Fibroblast of lung (primary cell): ENCODE results near the gene NHSL2. TPM values are rescaled to one million over a fixed set of nuclear protein-coding genes. Genes with fewer than 3 reads are reported as not detected.
"Not testable (repeated sequence)": the region's sequence is repeated elsewhere in the genome, so short reads cannot be mapped to it uniquely, and the experiment has no call there.

Experiments
- DNase-seq, 2 donors: peaks; one replicate each; pipeline versions ENCODE4 v3.0.0 to v3.0.0-alpha.2; 2010; ENCODE audit warnings: low read depth in 2 of 2
- H2AFZ ChIP-seq: 2 replicates; pipeline ENCODE4 v1.5.1; 2012; ENCODE audit warnings: low read length, control low read depth, inconsistent platforms
- H3K27ac ChIP-seq: 2 replicates; pipeline ENCODE4 v1.5.1; 2011; ENCODE audit warnings: low read length, control low read depth; ENCODE audit not compliant: insufficient read depth
- H3K27me3 ChIP-seq: 2 replicates; pipeline ENCODE4 v1.5.1; 2011; ENCODE audit warnings: mild to moderate bottlenecking, low read length; ENCODE audit not compliant: control insufficient read depth, insufficient read depth
- H3K36me3 ChIP-seq: 2 replicates; pipeline ENCODE4 v1.5.1; 2011; ENCODE audit warnings: low read length; ENCODE audit not compliant: control insufficient read depth, insufficient read depth
- H3K4me1 ChIP-seq: 2 replicates; pipeline ENCODE4 v1.5.1; 2011; ENCODE audit warnings: low read length; ENCODE audit not compliant: control insufficient read depth, insufficient read depth; ENCODE audit errors: extremely low read depth
- H3K4me2 ChIP-seq: 2 replicates; pipeline ENCODE4 v1.5.1; 2011; ENCODE audit warnings: low read length, control low read depth; ENCODE audit not compliant: insufficient read depth; ENCODE audit errors: extremely low read depth
- H3K4me3 ChIP-seq, 4 experiments: fragments of 200-600 bp in 1 of 4; sonication (generic) in 1 of 4; replicated peaks in 1 of 4; 2 replicates each; pipeline ENCODE4 v1.5.1; 2011 to 2016; ENCODE audit warnings: low read length in 4 of 4, low read depth in 3 of 4, mild to moderate bottlenecking in 3 of 4, control low read depth in 2 of 4, inconsistent platforms in 1 of 4, mixed read lengths in 1 of 4; ENCODE audit not compliant: insufficient read depth in 1 of 4; ENCODE audit errors: control extremely low read depth in 1 of 4
- H3K79me2 ChIP-seq: 2 replicates; pipeline ENCODE4 v1.5.1; 2012; ENCODE audit warnings: mild to moderate bottlenecking, low read length, inconsistent platforms; ENCODE audit not compliant: control insufficient read depth, insufficient read depth
- H3K9ac ChIP-seq: 2 replicates; pipeline ENCODE4 v1.5.1; 2011; ENCODE audit warnings: mild to moderate bottlenecking, low read length, control low read depth; ENCODE audit not compliant: insufficient read depth
- H3K9me3 ChIP-seq: 2 replicates; pipeline ENCODE4 v1.5.1; 2012; ENCODE audit warnings: low read depth, low read length; ENCODE audit not compliant: control insufficient read depth, insufficient read depth
- H4K20me1 ChIP-seq: 2 replicates; pipeline ENCODE4 v1.5.1; 2011; ENCODE audit warnings: low read length; ENCODE audit not compliant: control insufficient read depth, insufficient read depth; ENCODE audit errors: extremely low read depth
- CTCF ChIP-seq, 2 donors: IDR thresholded peaks in 1 of 2; conservative IDR thresholded peaks in 1 of 2; 1 replicate in 1 of 2; 2 replicates in 1 of 2; pipeline ENCODE4 v1.5.1; 2011 to 2012; ENCODE audit warnings: low read length in 2 of 2, control low read depth in 1 of 2, inconsistent platforms in 1 of 2, low read depth in 1 of 2, mild to moderate bottlenecking in 1 of 2
- EZH2 ChIP-seq: IDR thresholded peaks from 2 replicates; pipeline ENCODE4 v1.5.1; 2012; ENCODE audit warnings: low read length, control low read depth, mild to moderate bottlenecking; ENCODE audit errors: missing control alignments
- polyA minus RNA-seq: library from RNA; depleted of rRNA, polyadenylated mRNA; stranded (reverse); fragments of >200 nt; gene quantifications from 2 replicates; pipeline ENCODE4 v1.2.3, GENCODE V29; 2011; ENCODE audit warnings: low replicate concordance
- polyA plus RNA-seq, 2 donors: library from polyadenylated mRNA; depleted of rRNA in 1 of 2; stranded (reverse) in 1 of 2; unstranded in 1 of 2; fragments of >200 nt; gene quantifications; 2 replicates each; pipeline ENCODE4 v1.2.1, GENCODE V29; 2011 to 2012; ENCODE audit warnings: missing spikeins in 1 of 2
- total RNA-seq: library from RNA; depleted of rRNA; stranded (reverse); fragments of >200 nt; gene quantifications from 2 replicates; pipeline ENCODE4 v1.2.1, GENCODE V29; 2014

NHSL2 gene
- total RNA-seq (4.1 and 9.7 TPM in 2 replicates), polyA plus RNA-seq (4.3 and 12.2 TPM in 2 replicates), polyA minus RNA-seq (24.9 and 79.5 TPM in 2 replicates)
- 4.1 and 5.3 TPM in 2 replicates for polyA plus RNA-seq (2012)

DNA sequence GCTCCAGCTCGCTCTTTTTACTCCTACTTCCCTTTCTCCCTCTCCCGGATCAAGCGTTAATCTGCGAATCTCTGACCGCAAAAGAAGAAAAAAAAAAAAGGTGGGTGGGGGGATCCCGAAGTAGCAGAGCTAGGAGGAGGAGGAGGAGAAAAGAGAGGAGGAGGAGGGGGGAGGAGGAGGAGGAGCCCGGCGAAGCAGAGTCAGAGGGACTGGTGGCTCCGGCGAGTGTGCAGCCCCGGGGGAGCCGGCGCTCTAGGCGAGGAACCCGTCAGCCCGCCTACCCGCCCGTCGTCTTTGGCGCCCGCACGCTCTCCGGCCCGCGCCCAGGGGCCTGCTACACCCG lies at the start of gene NHSL2:
NHSL2 (plus strand) TSS at position 203 of the 343 bp plus-strand sequence.
- Histone ChIP-seq H3K9ac (no peak within 1 kb of the TSS), H3K4me3 (peak within 1 kb of the TSS in 2 of 4 experiments; percentile 40 to 46), H3K79me2 (no peaks in the 10 kb centered on the region), H4K20me1 (no peaks in the 10 kb centered on the region), H3K27ac (no peak within 1 kb of the TSS), H2AFZ (no peak within 1 kb of the TSS), H3K9me3 (no peaks in the 10 kb centered on the region), H3K36me3 (no peaks in the 10 kb centered on the region), H3K27me3 (peaks cover 21% of the 10 kb centered on the region), H3K4me2 (peak within 1 kb of the TSS; percentile 51), H3K4me1 (no peaks in the 10 kb centered on the region)
- TF ChIP-seq CTCF (conservative IDR thresholded peaks at IDR 0.05 in 1 of 2, IDR thresholded peaks at IDR 0.05 in 1 of 2; ENCODE audit: low read depth in 1 of 2, low read length in 2 of 2) (no peak), EZH2 (no peak)
- peak in 1 of 2 donors; percentile 56 for DNase-seq

- Histone ChIP-seq H3K4me2 (no peak overlapping the region), H3K9ac (no peak overlapping the region), H4K20me1 (no peaks in the 10 kb centered on the region), H3K36me3 (no peaks in the 10 kb centered on the region), H3K9me3 (no peaks in the 10 kb centered on the region), H3K79me2 (no peaks in the 10 kb centered on the region), H3K4me1 (no peaks in the 10 kb centered on the region), H3K27me3 (peaks cover 5% of the 10 kb centered on the region), H3K4me3 (no peak overlapping the region), H3K27ac (no peak overlapping the region), H2AFZ (no peak overlapping the region)
- TF ChIP-seq EZH2 (no peak), CTCF (conservative IDR thresholded peaks at IDR 0.05 in 1 of 2, IDR thresholded peaks at IDR 0.05 in 1 of 2; ENCODE audit: low read depth in 1 of 2, low read length in 2 of 2) (no peak)
- DNase-seq, result no peak
These were observed 43.0 kb upstream of the NHSL2 start for GRCh38 chrX:71867680-71868079.

DNA sequence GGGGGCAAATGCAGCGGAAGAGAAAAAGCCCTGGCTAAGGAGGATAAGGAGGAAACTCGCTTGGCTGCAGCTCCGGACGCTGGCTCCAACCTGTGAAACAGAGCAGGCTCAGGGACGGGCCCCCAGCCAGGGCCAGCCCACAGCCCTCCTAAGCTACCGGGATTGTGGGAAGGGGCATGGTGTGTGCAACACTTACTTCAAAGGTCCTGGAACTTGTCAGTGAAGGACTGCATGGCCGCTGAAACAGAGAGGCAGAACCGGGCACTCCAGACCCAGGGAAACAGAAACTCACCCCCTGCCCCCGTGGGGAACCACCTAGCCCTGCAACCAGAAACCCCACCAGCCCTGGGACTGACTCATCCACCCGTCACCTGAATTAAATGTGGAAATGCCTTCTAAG lies 41.1 kb upstream of the NHSL2 start:
- not testable (repeated sequence) for H3K4me1 ChIP-seq, H3K27me3 ChIP-seq, H2AFZ ChIP-seq

More for the DNA sequence above, 41.1 kb upstream of the NHSL2 start:
- not testable (repeated sequence) for H3K9me3 ChIP-seq, DNase-seq, H3K36me3 ChIP-seq, H3K27ac ChIP-seq, H3K79me2 ChIP-seq, H3K9ac ChIP-seq, H4K20me1 ChIP-seq, H3K4me3 ChIP-seq, H3K4me2 ChIP-seq
